Measurements from ENCODE around the gene MFRP. TPM values are rescaled to one million over a fixed set of nuclear protein-coding genes. Genes with fewer than 3 reads are reported as not detected.

The MFRP gene
- total RNA-seq, 1 experiment from 2014 or later, result not detected

DNA sequence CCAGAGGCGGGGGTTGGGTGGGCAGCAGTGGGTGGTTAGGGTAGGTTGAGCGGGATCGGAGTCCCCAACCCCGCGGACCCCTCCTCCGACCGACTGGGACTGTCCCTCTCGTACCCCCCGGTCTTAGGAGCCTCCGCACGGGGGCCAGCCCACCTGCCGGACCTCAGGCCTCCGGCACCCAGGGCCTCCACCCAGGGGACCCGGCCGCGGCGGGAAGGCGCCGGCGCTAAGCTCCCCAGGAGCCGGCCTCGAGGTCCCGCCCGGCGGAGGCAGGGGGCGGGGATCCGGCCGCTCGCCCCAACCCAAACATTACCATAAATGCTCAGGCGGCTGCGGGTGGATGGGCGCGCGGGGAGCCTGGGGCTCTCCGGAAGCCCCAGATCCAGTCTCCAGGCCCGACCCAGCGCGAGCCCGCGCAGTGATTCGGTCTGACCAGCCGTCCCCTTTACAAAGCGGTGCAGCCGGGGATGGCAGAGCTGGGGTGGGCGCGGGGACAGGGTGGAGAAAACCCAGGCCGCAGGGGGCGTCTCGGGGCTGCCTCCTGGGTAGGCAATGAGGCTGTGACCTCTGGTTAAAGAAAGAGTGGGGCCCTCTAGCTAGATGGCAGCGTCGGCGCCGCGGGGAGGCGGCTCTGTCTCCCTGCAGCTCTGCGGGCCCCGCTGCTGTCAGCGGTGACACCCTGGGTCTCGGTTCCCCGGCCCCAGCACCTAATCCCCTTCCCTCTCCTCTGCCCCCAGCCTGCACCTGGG lies 25.6 kb downstream of the MFRP start:
- TF ChIP-seq, protein P1, sequence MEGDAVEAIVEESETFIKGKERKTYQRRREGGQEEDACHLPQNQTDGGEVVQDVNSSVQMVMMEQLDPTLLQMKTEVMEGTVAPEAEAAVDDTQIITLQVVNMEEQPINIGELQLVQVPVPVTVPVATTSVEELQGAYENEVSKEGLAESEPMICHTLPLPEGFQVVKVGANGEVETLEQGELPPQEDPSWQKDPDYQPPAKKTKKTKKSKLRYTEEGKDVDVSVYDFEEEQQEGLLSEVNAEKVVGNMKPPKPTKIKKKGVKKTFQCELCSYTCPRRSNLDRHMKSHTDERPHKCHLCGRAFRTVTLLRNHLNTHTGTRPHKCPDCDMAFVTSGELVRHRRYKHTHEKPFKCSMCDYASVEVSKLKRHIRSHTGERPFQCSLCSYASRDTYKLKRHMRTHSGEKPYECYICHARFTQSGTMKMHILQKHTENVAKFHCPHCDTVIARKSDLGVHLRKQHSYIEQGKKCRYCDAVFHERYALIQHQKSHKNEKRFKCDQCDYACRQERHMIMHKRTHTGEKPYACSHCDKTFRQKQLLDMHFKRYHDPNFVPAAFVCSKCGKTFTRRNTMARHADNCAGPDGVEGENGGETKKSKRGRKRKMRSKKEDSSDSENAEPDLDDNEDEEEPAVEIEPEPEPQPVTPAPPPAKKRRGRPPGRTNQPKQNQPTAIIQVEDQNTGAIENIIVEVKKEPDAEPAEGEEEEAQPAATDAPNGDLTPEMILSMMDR (IDR thresholded peaks at IDR 0.05; ENCODE audit: unreplicated experiment), result no peak
- intact Hi-C loops (cut with micrococcal nuclease; ENCODE audit: unreplicated experiment), result loop anchor here (5.0 kb wide), 1 partner anchor 51 kb away; no protein-coding TSS in a partner anchor
- no TSS peak for BruUV-seq (replicated peaks)
- H3K27ac Mint-ChIP-seq (ENCODE audit: unreplicated experiment), result no peak overlapping the region
- peaks cover 10% of the 10 kb centered on the region for H3K36me3 Mint-ChIP-seq (ENCODE audit: insufficient read depth, unreplicated experiment)
- H3K4me1 Mint-ChIP-seq (ENCODE audit: low read depth, unreplicated experiment), result no peaks in the 10 kb centered on the region
- peak overlapping the region; percentile 68 for H3K4me3 Mint-ChIP-seq (ENCODE audit: low read depth, unreplicated experiment)
- CTCF ChIA-PET, result interaction anchor here (0.7 to 0.8 kb wide), 2 partner anchors 17 to 154 kb away, joined by 3 read pairs; no protein-coding TSS in a partner anchor
- peaks cover 21% of the 10 kb centered on the region for H3K27me3 Mint-ChIP-seq (ENCODE audit: unreplicated experiment)
- peak; percentile 23 for DNase-seq
- no peaks in the 10 kb centered on the region for H3K9me3 Mint-ChIP-seq (ENCODE audit: low read depth, unreplicated experiment)

DNA sequence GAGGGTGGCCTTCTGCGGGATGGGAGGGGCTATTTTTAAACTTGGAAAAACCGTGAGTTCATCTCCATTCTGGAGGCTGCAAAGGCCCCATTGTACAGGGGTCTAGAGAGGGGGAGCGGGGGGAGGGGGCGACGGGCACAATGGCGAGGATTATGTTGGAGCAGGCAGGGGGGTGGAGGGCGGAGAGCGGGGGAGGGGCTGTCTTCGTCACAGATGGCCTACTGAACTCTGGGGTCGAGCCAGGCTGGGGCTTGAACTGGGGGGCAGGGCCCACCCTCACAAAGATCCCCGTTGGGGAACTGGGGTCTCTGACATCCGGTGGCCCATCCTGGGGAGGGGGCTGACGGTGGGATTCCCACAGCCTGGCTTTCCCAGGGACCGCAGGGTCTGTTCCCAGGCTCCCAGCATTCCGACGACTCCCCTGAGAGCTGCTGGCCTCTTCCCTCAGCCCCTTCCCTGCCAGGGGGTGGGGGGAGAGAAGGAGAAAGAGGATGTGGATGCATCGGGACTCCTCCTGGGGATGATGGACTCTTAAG lies 26.2 kb downstream of the MFRP start:
- CTCF ChIA-PET, result interaction anchor here (0.6 kb wide), 1 partner anchor 8 kb away, joined by 4 read pairs; no protein-coding TSS in a partner anchor
- Mint-ChIP-seq H3K4me1 (ENCODE audit: low read depth, unreplicated experiment) (no peaks in the 10 kb centered on the region), H3K9me3 (ENCODE audit: low read depth, unreplicated experiment) (no peaks in the 10 kb centered on the region), H3K27me3 (ENCODE audit: unreplicated experiment) (peaks cover 21% of the 10 kb centered on the region), H3K36me3 (ENCODE audit: insufficient read depth, unreplicated experiment) (peaks cover 16% of the 10 kb centered on the region), H3K27ac (ENCODE audit: unreplicated experiment) (no peak overlapping the region), H3K4me3 (ENCODE audit: low read depth, unreplicated experiment) (no peak overlapping the region)
- intact Hi-C loops (cut with micrococcal nuclease; ENCODE audit: unreplicated experiment), result loop anchor here (5.0 kb wide), 1 partner anchor 52 kb away; no protein-coding TSS in a partner anchor
- DNase-seq, result no peak
- no TSS peak for BruUV-seq (replicated peaks)
- TF ChIP-seq, protein P1 (IDR thresholded peaks at IDR 0.05; ENCODE audit: unreplicated experiment), result no peak

DNA sequence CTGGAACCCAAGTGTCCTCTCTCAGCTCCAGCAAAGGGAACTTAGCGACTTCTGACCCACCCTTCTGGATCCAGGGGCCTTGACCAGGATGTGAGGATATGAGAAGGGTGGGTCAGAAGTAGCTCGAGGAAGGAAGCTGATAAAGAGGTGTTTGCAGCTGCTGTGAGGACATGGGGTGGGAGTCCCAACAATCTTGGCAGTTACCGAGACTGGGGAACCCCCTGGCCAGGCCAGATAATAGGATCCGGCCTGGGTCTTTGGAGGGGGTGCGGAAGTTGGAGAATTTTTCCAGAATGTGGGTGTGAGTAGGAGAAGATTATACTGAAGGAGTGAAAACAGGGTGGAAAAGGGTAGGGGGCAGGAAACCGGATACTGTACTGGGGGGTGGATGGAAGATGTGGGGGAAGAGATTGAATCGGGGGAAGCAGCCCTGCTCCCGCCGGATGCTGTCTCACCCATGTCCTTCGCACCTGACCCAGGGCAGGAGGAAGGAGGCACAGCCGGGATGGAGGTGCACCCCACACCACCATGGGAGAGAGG lies 26.7 kb downstream of the MFRP start:
- intact Hi-C loops (cut with micrococcal nuclease; ENCODE audit: unreplicated experiment), result loop anchor here (5.0 kb wide), 1 partner anchor 53 kb away; no protein-coding TSS in a partner anchor
- Mint-ChIP-seq H3K9me3 (ENCODE audit: low read depth, unreplicated experiment) (no peaks in the 10 kb centered on the region), H3K4me3 (ENCODE audit: low read depth, unreplicated experiment) (no peak overlapping the region), H3K27ac (ENCODE audit: unreplicated experiment) (no peak overlapping the region), H3K36me3 (ENCODE audit: insufficient read depth, unreplicated experiment) (peaks cover 17% of the 10 kb centered on the region), H3K4me1 (ENCODE audit: low read depth, unreplicated experiment) (no peaks in the 10 kb centered on the region), H3K27me3 (ENCODE audit: unreplicated experiment) (peaks cover 21% of the 10 kb centered on the region)
- TF ChIP-seq, protein P1 (IDR thresholded peaks at IDR 0.05; ENCODE audit: unreplicated experiment), result no peak
- CTCF ChIA-PET, result interaction anchor here (0.6 kb wide), 1 partner anchor 9 kb away, joined by 4 read pairs; no protein-coding TSS in a partner anchor
- no TSS peak for BruUV-seq (replicated peaks)
- no peak for DNase-seq

DNA sequence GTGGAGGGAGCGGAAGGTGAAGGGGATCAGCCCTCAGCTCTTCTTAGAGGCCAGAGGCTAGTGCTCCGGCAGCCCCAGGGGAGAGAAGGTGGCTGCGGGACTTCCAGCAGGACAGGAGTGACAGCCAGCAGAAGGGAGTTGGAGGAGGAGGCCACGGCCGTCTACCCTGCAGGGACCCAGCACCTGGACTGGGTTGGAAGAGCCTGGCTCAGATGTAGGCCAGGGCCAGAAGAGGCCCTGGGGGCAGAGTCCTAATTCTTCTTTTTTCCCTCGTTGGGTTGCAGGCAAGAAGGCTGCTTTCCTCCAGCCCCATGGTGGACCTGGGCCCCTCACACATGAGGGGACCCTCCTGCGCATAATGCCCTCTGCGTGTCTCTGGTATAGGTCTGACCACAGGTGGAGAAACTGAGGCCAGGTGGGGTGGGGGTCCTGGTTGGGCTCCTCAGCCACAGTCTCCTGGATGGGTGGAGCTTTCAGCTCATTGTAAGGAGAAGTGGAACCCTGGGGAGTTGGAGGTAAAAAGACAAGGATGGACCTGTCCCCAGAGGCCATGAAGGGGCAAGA lies 27.3 kb downstream of the MFRP start:
- Mint-ChIP-seq H3K9me3 (ENCODE audit: low read depth, unreplicated experiment) (no peaks in the 10 kb centered on the region), H3K27ac (ENCODE audit: unreplicated experiment) (no peak overlapping the region), H3K27me3 (ENCODE audit: unreplicated experiment) (peaks cover 21% of the 10 kb centered on the region), H3K36me3 (ENCODE audit: insufficient read depth, unreplicated experiment) (peaks cover 17% of the 10 kb centered on the region), H3K4me3 (ENCODE audit: low read depth, unreplicated experiment) (no peak overlapping the region), H3K4me1 (ENCODE audit: low read depth, unreplicated experiment) (no peaks in the 10 kb centered on the region)
- BruUV-seq (replicated peaks), result no TSS peak
- TF ChIP-seq, protein P1 (IDR thresholded peaks at IDR 0.05; ENCODE audit: unreplicated experiment), result no peak
- CTCF ChIA-PET, result no interaction called here
- intact Hi-C loops (cut with micrococcal nuclease; ENCODE audit: unreplicated experiment), result no loop called here
- DNase-seq, result no peak
